ENCODE data around the gene C13orf46.

The C13orf46 gene

DNA sequence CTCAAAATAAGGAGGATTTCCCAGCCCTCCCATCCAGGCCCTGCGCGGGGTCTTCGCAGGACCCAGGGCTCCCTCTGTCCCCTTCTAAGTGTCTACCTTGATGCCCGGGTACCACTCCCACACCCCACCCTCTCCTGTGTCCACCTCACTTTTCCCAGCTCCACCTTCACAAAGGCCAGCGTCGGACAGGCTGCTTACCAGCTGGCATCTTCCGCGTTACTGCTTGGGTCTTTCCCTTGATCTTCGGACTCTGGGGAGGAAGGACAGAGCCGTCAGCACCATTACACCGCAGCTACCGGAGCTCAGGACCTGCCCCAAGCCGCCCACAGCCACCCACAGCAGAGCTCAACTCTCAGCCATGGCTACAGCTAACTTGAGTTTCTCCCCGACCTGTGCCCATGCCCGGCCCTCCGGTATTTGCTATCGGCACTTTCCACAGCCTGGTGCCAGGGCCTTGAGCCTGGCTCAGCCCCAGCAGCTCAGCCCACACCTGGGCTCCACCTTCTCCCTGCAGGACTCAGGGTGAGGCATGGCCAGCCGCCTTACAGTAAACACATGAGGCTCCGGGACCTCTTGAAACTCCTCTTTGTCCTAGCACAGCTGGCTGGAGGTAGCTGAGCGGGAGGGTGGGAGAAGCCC is 3.8 kb downstream of the C13orf46 start:
- no peak for DNase-seq

DNA sequence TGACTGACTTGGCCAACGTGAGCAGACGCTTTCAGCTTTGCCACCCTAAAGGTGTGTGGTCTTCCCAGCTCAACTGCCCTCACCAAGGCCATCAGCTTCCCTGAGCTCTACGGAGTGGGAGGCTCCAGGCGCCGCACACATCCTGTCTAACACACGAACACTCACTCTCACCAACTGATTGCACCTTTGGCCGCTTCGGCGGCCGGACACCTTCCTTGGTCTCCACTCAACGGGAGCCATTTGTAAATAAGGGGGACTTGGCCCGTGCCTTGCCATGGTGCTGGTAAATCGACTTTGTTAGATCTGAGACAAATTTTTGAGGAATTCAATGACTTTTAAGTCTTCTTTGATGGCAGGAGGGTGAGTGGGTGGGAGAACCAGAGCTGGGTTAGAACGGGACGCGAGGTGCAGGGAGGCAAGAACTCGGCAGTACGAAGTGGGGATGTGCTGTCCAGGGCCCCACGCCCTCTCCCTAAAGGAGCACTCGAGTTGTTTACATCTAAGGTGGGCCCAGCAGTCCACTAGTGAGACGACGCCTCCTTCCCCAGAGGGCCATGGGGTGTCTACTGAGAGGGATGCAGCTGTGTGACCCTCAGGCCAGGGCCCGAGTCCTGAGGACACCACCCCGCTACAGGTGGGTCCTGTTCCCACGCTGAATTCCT is 4.4 kb downstream of the C13orf46 start:
- no peak for DNase-seq

DNA sequence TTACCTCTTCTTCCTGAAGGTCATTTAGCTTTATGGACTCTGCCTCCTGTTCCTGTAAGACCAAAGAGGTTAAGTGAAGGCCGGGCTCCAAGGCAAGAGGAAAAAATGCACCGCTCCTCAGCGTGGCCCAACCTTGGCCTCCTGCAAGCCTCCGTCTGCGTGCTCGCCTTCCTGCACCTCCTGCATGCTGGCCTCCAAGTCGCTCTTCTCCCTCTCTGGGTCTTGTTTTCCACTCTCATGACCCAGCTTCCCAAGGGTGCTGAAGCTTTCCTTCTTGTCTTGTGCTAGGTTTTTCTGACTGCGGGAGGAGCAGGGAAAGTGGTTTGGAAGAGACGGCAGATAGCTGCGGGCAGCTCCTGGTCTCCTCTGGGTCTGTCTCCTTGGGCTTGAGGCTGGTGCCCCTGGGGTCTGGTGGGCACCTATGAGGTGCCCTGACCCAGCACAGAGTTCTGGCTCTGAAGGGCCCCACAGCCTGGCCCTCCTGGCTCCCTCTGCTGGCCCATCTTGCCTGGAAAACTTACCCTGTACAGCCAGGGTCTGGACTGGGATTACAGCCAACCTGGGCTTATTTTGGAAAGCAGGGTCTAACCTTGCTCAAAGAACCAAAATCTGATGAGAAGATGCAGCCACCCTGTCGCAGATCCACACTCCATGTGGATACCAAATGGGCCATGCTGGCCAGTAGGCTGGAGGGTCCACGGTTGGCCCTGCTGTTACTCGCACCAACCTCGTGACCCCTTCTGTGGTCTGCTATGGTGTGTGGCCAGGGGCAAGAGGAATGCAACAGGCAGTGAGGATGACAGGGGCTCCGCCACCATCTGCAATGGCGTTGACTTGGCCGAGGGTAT is 5.2 kb downstream of the C13orf46 start:
- DNase-seq: no peak

DNA sequence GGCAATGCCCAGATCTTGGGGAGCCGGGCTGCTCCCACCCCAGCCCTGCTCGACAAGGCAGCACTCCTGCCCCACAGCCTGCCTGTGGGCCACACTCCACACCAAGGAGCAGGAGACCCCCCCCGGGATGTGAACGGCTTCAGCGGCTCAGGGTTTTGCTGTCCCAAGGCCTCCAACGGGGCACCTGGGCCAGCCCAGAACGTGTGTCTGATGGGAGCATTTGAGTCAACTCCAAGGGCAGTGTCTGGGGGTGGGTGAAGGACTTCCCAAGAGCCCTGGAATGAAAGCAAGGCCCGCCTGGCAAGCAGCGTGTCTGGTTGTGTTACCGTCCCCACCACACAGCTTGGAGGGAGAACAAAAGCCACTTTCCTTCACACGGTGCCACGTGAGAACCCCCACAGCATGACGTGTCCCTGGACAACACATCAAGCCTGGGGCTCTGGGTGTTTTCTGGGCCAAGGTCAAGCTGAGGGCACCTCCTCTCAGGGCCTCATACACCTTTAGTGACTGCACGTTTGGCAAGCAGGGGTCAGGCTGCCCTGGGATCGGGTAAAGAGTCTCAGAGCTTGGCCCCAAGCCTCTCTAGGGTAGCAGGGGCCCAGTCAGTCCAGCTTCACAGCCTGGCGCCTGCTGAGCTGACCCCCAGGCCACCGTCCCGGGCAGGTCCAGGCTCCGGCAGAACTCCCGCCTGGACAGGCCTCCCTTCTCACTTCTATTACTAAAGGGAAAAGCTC is 6.0 kb downstream of the C13orf46 start:
- no peak for DNase-seq

DNA sequence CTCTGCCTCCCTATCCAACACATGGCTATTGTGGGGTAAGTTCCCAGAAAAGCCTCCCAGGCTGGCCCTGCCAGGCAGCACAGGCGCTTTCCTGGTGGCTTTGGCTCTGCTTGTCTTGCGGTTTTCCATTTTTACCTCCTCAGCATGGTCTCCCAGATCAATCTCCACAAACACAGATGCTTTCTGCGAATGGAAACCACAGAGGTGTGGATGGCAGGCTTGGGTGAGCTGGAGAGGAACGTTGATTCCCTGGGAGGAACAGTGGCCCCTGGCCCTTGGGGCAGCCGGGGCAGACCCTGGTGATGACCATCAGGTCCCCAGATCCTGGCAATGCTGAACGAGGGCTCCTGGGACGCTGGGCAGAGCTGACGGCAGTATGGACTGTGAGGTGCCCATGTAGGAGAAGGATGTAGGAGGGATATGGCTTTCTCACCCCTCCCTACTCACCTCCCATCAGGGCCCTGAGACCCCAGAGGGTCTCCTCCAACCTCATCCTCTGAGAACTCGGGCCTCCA is 6.6 kb downstream of the C13orf46 start:
- DNase-seq: no peak

DNA sequence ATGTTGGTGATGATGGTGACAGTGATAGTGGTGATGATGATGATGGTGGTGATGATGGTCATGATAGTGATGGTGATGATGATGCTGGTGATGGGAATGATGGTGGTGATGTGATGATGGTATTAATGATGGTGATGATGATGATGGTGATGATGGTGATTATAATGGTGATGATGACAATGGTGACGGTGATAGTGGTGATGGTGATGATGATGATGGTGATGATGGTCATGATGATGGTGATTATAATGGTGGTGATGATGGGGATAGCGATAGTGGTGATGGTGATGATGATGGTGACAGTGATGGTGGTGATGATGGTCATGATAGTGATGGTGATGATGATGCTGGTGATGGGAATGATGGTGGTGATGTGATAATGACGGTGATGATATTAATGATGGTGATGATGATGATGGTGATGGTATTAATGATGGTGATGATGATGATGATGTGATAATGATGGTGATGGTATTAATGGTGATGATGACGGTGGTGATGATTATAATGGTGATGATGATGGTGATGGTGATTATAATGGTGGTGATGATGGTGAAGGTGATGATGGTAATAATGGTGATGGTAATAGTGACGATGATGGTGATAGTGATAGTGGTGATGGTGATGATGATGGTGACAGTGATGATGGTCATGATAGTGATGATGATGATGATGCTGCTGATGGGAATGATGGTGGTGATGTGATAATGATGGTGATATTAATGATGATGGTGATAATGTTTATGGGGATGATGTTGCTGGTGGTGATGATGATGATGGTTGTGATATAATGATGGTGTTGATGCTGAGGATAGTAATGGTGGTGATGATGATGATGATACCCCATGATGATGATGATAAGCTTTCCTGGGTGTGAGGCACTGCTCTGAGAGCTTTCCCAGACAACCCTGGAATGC is 7.7 kb downstream of the C13orf46 start:
- no peak for DNase-seq

DNA sequence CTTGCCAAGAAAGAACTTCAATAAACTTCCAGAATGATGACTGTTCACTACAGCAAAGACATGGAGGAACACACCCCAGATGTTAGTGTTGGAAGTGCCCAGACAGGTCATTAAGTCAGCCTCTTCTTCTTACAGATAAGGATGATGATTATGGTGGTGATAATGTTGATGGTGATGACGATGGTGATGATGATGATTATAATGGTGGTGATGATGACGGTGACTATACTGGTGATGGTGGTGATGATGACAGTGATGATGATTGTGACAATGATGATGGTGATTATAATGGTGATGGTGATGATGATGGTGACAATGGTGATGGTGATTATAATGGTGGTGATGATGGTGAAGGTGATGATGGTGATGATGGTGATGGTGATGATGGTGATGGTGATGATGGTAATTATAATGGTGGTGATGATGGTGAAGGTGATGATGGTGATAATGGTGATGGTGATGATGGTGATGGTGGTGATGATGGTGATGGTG is 8.4 kb downstream of the C13orf46 start:
- DNase-seq: no peak

DNA sequence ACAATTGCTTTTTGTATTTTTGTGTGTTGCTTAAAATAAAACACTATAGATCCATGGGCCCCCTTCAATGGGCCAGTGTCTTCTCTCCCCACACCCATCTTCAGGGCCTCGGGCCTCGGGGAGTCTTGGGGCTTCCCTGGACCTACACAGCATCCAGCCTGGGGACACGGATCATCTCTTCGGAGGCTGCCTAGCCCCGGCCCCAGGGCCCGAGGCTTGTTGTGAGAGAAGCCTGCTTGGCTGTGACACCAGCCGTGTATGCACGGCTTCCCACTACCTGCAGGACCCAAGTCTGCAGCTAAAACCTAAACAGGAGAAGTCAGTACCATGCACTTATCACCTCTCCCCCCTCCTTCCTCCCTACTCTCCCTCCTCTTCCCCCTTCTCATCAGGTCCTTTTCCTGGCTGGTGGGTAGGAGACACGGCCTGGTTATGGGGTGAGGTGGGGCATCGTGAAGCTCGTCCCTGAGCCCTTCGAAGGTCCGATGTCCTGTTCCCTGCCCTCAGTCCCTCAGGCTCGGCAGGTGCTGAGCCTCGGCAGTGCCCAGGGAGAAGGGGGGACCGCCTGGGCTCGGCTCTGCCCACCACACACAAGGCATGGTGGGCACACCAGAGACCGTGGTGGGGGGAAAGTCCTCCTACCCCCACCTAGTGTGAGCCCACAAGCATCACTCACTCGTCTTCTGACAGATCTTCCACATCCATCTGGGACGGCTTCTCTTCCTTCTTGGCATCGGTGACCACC is 9.5 kb downstream of the C13orf46 start:
- no peak for DNase-seq

DNA sequence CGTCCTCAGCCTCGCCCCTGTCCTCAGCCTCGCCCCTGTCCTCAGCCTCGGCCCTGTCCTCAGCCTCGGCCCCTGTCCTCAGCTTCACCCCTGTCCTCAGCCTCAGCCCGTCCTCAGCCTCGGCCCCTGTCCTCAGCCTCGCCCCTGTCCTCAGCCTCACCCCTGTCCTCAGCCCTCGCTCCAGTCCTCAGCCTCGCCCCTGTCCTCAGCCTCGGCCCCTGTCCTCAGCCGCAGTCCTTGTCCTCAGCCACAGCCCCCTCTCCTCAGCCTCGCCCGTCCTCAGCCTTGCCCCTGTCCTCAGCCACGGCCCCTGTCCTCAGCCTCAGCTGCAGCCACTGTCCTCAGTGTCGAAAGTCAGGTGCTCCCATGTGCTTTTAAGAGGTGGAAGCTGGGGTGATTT is 10.5 kb downstream of the C13orf46 start:
- DNase-seq: no peak

DNA sequence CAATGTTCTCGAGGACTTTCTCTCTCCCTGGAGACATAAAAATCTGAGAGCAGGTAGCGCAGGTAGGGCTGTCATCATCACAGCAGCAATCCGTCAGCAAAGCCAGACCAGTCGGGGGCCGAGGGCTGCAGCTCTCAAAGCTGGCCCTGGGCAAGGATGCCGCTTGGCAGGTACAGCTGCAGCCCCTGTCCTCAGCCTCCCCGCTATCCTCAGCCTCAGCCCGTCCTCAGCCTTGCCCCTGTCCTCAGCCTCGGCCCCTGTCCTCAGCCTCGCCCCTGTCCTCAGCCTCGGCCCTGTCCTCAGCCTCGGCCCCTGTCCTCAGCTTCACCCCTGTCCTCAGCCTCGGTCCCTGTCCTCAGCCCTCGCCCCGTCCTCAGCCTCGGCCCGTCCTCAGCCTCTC is 10.9 kb downstream of the C13orf46 start:
- no peak for DNase-seq

DNA sequence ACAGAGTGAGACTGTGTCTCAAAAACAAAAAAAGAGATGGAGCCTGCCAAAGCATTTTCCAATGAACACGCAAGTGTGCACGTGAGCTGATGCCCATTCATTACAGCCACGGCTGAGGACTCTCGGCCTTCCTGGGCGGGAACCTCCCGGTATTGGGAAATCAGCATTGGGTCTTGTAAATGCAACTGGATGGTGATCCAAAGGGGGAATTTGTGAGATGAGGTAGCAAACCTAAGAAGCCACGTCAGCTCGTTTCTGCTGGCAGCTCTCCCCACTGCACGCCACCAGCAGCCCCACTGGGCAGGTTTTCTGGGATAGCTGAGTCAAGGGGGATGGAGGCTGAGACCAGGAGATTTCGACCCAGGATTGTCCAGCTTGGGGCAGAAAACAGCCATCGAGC is 11.5 kb downstream of the C13orf46 start:
- DNase-seq: no peak

DNA sequence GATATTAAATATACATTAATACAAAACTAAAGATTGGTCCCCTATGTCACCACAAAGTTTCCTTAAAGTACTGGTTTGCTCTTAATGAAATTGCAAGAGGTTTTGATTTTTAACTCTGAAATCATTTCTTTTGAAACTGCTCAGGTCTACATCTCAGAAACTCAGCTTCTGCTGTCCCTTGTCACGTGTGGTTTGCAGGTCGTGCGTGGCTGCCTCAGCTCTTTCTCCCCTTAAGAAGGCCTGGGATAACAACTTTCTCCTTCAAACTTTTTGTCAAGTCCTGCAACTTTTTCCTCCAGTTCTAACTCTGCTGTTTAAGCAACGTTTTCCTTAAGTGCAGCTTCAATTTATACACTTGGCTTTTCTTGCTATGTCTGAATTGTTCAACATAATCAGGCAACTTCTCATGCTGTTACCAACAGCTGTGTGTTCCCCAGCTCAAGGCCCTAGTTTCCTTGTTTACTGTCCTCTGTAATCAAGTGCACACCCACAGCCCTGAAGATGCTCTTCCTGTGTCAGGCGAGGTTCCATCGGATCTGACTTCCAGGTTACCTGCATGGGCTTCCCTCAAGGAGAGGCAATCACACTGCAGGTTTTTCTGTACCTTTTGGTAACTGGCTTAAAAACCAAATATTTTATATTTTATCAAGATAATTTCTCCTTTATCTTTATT is 13.5 kb downstream of the C13orf46 start:
- no peak for DNase-seq

DNA sequence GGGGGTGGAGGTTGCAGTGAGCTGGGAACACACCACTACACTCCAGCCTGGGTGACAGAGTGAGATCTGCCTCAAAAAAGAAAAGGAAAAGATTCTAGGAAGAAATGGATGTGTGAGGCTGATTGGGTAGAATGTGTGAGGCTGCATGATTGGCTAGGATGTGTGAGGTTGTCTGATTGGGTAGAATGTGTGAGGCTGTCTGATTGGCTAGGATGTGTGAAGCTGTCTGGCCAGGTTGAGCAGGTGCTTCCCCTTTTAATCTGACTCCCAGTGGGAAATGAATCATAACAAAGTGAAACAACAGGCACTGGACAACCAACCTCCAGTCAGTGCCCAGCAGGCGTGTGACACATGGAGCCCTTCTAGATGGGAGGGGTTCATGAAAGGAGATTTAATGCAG is 14.7 kb downstream of the C13orf46 start:
- no peak for DNase-seq

DNA sequence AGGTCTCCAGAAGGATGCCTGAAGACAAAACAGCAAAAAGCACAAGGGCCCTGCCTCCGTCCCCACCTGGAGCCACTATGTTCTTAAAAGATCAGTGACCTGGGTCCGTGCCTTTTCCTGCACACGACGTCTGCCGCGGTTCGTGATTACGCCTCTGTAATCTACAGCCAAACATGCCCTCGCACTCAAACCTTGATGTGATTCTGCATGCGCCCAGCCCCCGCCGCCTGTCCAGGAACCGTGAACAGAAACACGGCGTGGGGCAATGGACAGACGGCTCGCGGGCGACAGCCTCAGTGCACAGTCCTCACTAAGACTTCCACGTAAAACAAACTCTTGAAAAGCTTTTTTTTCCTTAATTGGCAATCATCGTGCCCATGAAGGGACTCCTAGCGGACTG is 15.5 kb downstream of the C13orf46 start:
- DNase-seq: no peak

DNA sequence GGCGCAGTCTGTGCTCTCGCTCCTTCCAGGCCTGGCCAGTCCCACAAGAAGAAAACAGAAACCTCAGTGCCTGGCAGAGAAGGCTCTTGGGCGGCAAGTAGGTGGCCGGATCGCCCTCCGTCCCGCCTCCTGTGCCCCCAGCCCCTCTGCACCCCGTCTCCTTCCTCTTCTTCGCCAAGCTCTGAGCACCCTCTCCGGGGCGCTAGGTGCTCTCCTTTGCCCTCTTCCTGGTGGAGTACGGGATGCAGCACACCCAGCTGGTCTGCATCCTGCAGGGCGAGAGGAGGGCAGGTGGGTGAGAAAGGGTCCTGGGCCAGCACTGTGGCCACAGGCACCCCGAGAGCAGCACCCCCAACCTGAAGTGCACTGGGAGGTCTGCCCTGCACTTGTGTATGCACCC is 17.3 kb downstream of the C13orf46 start:
- no peak for DNase-seq

DNA sequence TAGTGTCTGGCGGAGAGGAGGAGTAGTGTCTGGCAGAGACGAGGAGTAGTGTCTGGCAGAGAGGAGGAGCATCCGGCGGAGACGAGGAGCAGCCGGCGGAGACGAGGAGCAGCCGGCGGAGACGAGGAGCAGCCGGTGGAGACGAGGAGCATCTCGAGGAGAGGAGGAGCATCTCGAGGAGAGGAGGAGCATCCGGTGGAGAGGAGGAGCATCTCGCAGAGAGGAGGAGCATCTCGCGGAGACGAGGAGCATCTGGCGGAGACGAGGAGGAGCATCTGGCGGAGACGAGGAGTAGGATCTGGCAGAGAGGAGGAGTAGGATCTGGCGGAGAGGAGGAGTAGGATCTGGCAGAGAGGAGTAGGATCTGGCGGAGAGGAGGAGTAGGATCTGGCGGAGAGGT is 18.2 kb downstream of the C13orf46 start:
- no peak for DNase-seq

DNA sequence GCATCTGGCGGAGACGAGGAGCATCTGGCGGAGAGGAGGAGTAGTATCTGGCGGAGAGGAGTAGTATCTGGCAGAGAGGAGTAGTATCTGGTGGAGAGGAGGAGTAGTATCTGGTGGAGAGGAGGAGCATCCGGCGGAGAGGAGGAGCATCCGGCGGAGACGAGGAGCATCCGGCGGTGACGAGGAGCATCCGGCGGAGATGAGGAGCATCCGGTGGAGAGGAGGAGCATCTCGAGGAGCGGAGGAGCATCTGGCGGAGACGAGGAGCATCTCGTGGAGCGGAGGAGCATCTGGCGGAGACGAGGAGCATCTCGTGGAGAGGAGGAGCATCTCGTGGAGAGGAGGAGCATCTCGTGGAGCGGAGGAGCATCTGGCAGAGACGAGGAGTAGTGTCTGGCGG is 18.6 kb downstream of the C13orf46 start:
- no peak for DNase-seq

DNA sequence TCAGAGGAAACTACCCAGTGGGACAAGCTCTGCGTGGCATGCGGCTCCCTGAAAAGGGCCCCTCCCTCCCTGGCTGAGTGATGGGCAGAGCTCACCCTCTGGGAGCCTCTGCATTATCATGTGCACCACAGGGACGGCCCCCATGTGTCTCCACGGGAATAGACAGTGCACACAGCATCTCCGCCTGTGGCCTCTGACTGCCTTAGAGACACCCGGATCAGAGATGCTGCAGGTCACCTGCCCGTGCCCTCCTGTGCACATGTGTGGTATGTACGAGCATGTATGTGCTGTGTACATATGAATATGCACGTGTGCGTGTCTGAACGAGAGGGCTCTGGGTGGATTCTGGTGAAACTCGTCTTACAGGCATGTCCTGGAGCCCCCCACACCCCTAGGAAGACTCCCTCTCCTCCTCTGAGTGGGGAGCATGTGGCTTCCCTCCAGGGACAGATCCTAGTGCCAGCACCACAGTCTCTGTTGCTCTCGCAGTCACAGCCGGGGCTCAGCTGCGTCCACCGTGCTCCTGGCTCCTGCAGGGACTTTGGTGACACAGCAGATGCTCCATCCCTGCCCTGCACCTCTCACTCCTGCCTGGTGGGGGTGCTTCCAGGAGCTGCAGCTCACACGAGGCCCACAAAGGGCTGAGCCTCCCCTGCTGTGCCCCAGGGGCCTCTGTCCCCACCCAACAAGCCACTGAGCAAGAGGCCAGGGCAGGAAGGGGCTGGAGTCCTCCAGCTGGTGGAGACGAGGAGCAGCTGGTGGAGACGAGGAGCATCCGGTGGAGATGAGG is 19.6 kb downstream of the C13orf46 start:
- DNase-seq: no peak

DNA sequence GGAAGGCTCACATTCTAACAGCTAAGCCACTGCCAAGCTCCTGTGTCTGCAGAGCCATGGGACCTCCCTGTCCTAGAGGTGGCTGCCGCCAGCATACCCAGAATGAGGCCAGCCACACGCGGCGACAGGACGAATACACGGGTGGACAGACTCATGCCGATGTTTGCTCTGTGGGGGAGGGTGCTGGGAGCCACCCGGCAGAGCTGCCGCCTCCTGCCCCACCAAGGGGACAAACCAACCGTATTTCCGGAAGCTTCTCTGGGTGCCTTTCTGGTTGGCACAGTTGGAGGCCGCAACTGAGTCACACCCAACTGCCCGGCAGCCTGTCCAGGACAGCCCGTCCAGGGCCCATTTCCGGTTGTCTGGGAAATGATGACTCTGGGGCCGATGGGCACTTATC is 20.3 kb downstream of the C13orf46 start:
- DNase-seq: no peak

Data from activated CD8-positive, alpha-beta memory T cell treated with anti-CD3 and anti-CD28 coated beads, Interleukin-2, amount 50 U/mL, for 4 hours (primary cell).